Daoy (cell line): ENCODE measurements around the gene F5. TPM values are rescaled to one million over a fixed set of nuclear protein-coding genes. Genes with fewer than 3 reads are reported as not detected.

Source experiments
- DNase-seq: peaks from one replicate; pipeline ENCODE4 v3.0.0-alpha.2; 2015; ENCODE audit warnings: low read depth
- total RNA-seq: library from RNA; depleted of rRNA; stranded (reverse); fragments of >200 nt; shearing (Covaris generic); gene quantifications from 2 replicates; pipeline ENCODE4 v1.2.3, GENCODE V29; 2014; rRNA removed

Gene F5
- not detected in 2 replicates for total RNA-seq

GRCh38 chr1:169586395-169587255 lies at the start of gene F5:
F5 (minus strand) TSS chr1:169586481; CDS start chr1:169586386, 95 bp downstream.
- DNase-seq = peak; percentile 82

GRCh38 chr1:169634877-169635276 lies 48.6 kb upstream of the F5 start:
- DNase-seq = no peak

GRCh38 chr1:169634145-169634544 lies 47.9 kb upstream of the F5 start:
- no peak for DNase-seq

GRCh38 chr1:169631249-169631648 lies 45.0 kb upstream of the F5 start:
- no peak for DNase-seq

- peak; percentile 8 for DNase-seq
These were observed 43.7 kb upstream of the F5 start, which contains the start of gene SELP for GRCh38 chr1:169630006-169630405. SELP (minus strand) TSS chr1:169630124; CDS start chr1:169630074, 50 bp downstream.

GRCh38 chr1:169624912-169625311 lies 38.6 kb upstream of the F5 start:
- DNase-seq = no peak

- DNase-seq = no peak
These were observed 37.8 kb upstream of the F5 start for GRCh38 chr1:169624122-169624521.

GRCh38 chr1:169623132-169623926 lies 37.0 kb upstream of the F5 start:
- DNase-seq = no peak

GRCh38 chr1:169620565-169620964 lies 34.3 kb upstream of the F5 start:
- no peak for DNase-seq

- peak; percentile 9 for DNase-seq
These were observed 32.1 kb upstream of the F5 start for GRCh38 chr1:169618367-169618766.

- no peak for DNase-seq
These were observed 29.5 kb upstream of the F5 start for GRCh38 chr1:169615803-169616202.

- DNase-seq = no peak
These were observed 24.6 kb upstream of the F5 start for GRCh38 chr1:169610858-169611257.

GRCh38 chr1:169610108-169610507 lies 23.8 kb upstream of the F5 start:
- peak; percentile 37 for DNase-seq

- DNase-seq = no peak
These were observed 21.9 kb upstream of the F5 start for GRCh38 chr1:169608226-169608625.

- no peak for DNase-seq
These were observed 18.7 kb upstream of the F5 start for GRCh38 chr1:169604781-169605560.

GRCh38 chr1:169601096-169601881 lies 15.0 kb upstream of the F5 start:
- peak; percentile 11 for DNase-seq

- peak; percentile 17 for DNase-seq
These were observed 9.8 kb upstream of the F5 start for GRCh38 chr1:169595764-169596711.

GRCh38 chr1:169594391-169594790 lies 8.1 kb upstream of the F5 start:
- no peak for DNase-seq

- DNase-seq = peak; percentile 65
These were observed 4.7 kb upstream of the F5 start for GRCh38 chr1:169590932-169591331.
